Measurements from ENCODE around the gene TMEM217.

GRCh38 chr6:37241775-37242428 lies 16.0 kb downstream of the TMEM217 start:
- no peak for TF ChIP-seq CTCF (IDR thresholded peaks at IDR 0.05)
- TF ChIP-seq POLR2A (IDR thresholded peaks at IDR 0.05), result no peak

All from testis (tissue), 2 donors.